Astrocyte of the cerebellum (primary cell): ENCODE measurements around the gene UBP1.
"Not testable (repeated sequence)": the region's sequence is repeated elsewhere in the genome, so short reads cannot be mapped to it uniquely, and the experiment has no call there.

Experiments used
- DNase-seq: peaks from one replicate; pipeline ENCODE4 v3.0.0-alpha.2; 2011; ENCODE audit warnings: low read depth
- H3K4me3 ChIP-seq: 2 replicates; pipeline ENCODE4 v1.5.1; 2011; ENCODE audit warnings: mild to moderate bottlenecking, low read depth, low read length, moderate library complexity
- CTCF ChIP-seq: IDR thresholded peaks from 2 replicates; pipeline ENCODE4 v1.5.1; 2012; ENCODE audit warnings: low read length, low read depth, moderate library complexity, mild to moderate bottlenecking; ENCODE audit errors: missing control alignments
- in situ Hi-C: cut with HindIII; loops from 2 replicates; pipeline ENCODE4 v1.10.0; 2017; ENCODE audit warnings: low sequenced_read_pairs

UBP1 gene

GRCh38 chr3:33425453-33425852 is 14.8 kb downstream of the UBP1 start:
- in situ Hi-C loops: no loop called here
- TF ChIP-seq CTCF: no peak
- H3K4me3 ChIP-seq: no peak overlapping the region
- DNase-seq: no peak

DNA sequence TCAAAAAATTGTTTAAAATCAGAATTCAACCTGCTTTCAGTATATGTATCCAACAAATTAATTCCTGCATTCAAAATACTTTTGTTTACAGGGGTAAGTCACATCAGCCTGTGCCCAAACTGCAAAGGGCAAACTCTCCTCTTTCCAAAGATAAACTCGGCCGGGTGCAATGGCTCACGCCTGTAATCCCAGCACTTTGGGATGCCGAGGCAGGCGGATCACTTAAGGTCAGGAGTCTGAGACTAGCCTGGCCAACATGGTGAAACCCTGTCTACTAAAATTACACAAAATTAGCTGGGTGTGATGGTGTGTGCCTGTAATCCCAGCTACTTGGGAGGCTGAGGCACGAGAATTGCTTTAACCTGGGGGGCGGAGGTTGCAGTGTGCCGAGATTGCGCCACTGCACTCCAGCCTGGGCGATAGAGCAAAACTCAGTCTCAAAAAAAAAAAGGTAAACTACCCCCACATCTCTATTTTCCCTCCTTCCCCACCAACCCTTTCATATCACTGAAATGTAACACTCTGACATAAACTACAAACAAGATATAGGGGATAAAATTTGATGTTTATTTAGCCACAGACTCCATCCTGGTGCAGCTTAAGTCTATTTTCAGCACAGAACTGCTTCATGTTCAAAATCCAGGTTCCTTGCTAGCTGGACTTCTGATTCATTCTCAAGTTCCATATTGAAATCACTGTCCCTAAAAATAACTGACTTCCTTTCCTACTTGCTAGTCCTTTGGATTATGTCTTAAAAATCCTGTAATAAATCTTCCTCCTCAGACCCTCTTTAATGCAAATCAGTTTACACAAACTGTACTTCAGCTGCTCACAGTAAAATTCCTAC is 15.4 kb downstream of the UBP1 start:
- DNase-seq: no peak
- TF ChIP-seq CTCF: no peak
- H3K4me3 ChIP-seq: no peak overlapping the region
- in situ Hi-C loops: no loop called here

DNA sequence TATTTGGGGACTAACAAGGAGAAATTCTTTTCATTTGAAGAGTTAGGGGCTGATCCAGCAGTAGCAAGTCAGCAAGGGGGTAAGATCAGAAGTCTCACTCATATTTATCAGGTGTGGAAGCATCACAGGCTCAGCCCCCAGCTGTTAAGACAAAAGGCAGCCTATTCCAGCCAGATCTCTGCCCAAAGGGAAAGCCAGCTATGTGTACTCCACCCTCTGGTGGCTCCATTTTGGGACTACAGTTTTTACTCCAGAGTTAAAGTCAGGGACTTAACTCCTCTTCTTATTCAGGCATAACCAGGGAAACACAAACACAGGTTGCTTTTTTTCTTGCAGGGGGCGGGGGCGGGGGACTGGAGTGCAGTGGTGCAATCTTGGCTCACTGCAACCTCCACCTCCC is 19.2 kb downstream of the UBP1 start:
- no peak overlapping the region for H3K4me3 ChIP-seq
- in situ Hi-C loops: no loop called here
- no peak for DNase-seq
- no peak for TF ChIP-seq CTCF

GRCh38 chr3:33419948-33420347 is 20.3 kb downstream of the UBP1 start:
- no peak for DNase-seq
- in situ Hi-C loops: no loop called here
- H3K4me3 ChIP-seq: no peak overlapping the region
- TF ChIP-seq CTCF: no peak

DNA sequence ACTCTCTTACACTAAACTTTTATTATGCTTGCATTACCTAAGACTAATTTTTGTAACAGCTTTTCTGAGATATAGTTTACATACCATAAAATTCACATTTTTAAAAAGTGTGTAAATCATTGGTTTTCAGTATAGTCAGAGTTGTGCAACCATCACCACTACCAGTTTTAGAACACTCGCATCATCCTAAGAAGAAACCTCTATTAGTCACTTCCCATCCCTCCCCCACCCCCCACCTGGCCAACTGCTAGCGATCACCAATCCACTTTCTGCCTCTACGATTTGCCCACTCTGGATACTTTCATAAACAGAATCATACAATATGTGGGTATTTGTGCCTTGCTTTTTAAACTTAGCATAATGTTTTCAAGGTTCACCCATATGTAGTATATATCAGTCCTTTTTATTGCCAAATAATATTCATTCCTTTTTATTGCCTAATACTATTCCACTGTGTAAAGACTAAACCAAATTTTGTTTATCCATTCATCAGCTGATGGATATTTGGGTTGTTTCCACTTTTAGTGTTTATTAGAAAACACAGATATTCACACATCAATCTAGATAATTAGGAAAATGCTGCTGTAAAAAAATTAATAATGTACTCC is 23.0 kb downstream of the UBP1 start:
- H3K4me3 ChIP-seq: no peak overlapping the region
- in situ Hi-C loops: no loop called here
- TF ChIP-seq CTCF: no peak
- DNase-seq: no peak

- H3K4me3 ChIP-seq, DNase-seq, in situ Hi-C loops: not testable (repeated sequence)
These were observed 29.4 kb downstream of the UBP1 start for GRCh38 chr3:33410816-33411215.

DNA sequence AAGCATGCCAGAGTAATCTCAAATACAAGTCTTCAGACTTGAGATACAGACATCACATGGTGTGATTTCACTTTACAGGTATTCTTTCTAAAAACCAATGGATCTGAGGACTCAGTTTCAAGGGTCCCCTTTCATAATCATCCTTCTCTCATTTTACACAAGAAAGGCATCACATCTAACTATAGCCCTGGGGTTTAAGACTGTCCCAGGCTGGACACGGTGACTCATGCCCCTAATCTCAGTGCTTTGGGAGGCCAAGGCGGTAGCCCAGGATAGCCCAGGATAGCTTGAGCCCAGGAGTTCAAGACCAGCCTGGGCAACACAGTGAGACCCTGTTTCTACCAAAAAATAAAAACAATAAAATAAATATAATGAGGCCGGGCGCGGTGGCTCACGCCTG is 36.4 kb downstream of the UBP1 start:
- TF ChIP-seq CTCF: no peak
- no peak for DNase-seq
- in situ Hi-C loops: no loop called here
- H3K4me3 ChIP-seq: no peak overlapping the region
